Naive thymus-derived CD4-positive, alpha-beta T cell (primary cell): ENCODE measurements around the gene MLH1. TPM values are rescaled to one million over a fixed set of nuclear protein-coding genes. Genes with fewer than 3 reads are reported as not detected.

ENCODE experiments used
- ATAC-seq: fragments of 150-1000 bp; cut with Tn5 transposase; 2 replicates; pipeline ENCODE4 v1.10.0; 2021; ENCODE audit warnings: mild to moderate bottlenecking, moderate library complexity
- CTCF ChIA-PET: fragments of 350-600 bp; sonication (Branson Sonifier 250); formaldehyde crosslinking; loops from one replicate; lab custom pipeline; 2021; ENCODE audit warnings: antibody characterized with exemption; lab: Charles Lee
- POLR2A ChIA-PET: fragments of 350-600 bp; sonication (Branson Sonifier 250); formaldehyde crosslinking; loops from one replicate; lab custom pipeline; 2021; ENCODE audit warnings: antibody characterized with exemption, inconsistent platforms; lab: Charles Lee
- DNase-seq, 9 donors: peaks; one replicate each; pipeline versions ENCODE4 v3.0.0 to v3.0.0-alpha.2; 2020 to 2022; ENCODE audit warnings: mixed read lengths in 1 of 9
- H3K27ac ChIP-seq: one replicate; pipeline ENCODE4 v1.7.0; 2013; ENCODE audit warnings: mild to moderate bottlenecking, low read depth, low read length, moderate library complexity
- H3K27me3 ChIP-seq, 2 donors: one replicate each; pipeline ENCODE4 v1.7.0; 2013; ENCODE audit warnings: low read length in 2 of 2, mild to moderate bottlenecking in 2 of 2, moderate library complexity in 2 of 2; ENCODE audit not compliant: control insufficient read depth in 2 of 2, insufficient read depth in 2 of 2
- H3K36me3 ChIP-seq, 3 experiments: 1 replicate in 2 of 3; 2 replicates in 1 of 3; pipeline ENCODE4 v1.7.0; 2013; ENCODE audit warnings: low read length in 3 of 3, mild to moderate bottlenecking in 3 of 3, moderate library complexity in 1 of 3; ENCODE audit not compliant: insufficient read depth in 3 of 3, control insufficient read depth in 2 of 3
- H3K4me1 ChIP-seq, 2 donors: one replicate each; pipeline ENCODE4 v1.7.0; 2013; ENCODE audit warnings: low read length in 2 of 2, mild to moderate bottlenecking in 2 of 2, moderate library complexity in 1 of 2; ENCODE audit not compliant: control insufficient read depth in 2 of 2, insufficient read depth in 2 of 2
- H3K4me3 ChIP-seq: 2 replicates; pipeline ENCODE4 v1.7.0; 2013; ENCODE audit warnings: mild to moderate bottlenecking, low read length
- H3K9me3 ChIP-seq, 3 experiments: 1 replicate in 2 of 3; 2 replicates in 1 of 3; pipeline ENCODE4 v1.7.0; 2013; ENCODE audit warnings: low read length in 3 of 3; ENCODE audit not compliant: control insufficient read depth in 2 of 3
- H3K27ac Mint-ChIP-seq, 9 donors: one replicate each; pipeline ENCODE4 v1.8.0; 2020 to 2022; ENCODE audit warnings: mixed read lengths in 9 of 9, mild to moderate bottlenecking in 8 of 9, moderate library complexity in 5 of 9, inconsistent platforms in 2 of 9
- H3K27me3 Mint-ChIP-seq, 5 donors: one replicate each; pipeline ENCODE4 v1.8.0; 2021 to 2022; ENCODE audit warnings: mixed read lengths in 5 of 5, mild to moderate bottlenecking in 1 of 5
- H3K36me3 Mint-ChIP-seq, 5 donors: one replicate each; pipeline ENCODE4 v1.8.0; 2020 to 2022; ENCODE audit warnings: mixed read lengths in 5 of 5, mild to moderate bottlenecking in 3 of 5, inconsistent platforms in 1 of 5
- H3K4me1 Mint-ChIP-seq, 7 donors: one replicate each; pipeline ENCODE4 v1.8.0; 2020 to 2022; ENCODE audit warnings: mixed read lengths in 7 of 7, mild to moderate bottlenecking in 3 of 7, inconsistent platforms in 1 of 7
- H3K4me3 Mint-ChIP-seq, 10 donors: one replicate each; pipeline ENCODE4 v1.8.0; 2020 to 2022; ENCODE audit warnings: mild to moderate bottlenecking in 10 of 10, mixed read lengths in 10 of 10, moderate library complexity in 6 of 10, inconsistent platforms in 2 of 10
- H3K9me3 Mint-ChIP-seq, 11 donors: one replicate each; pipeline ENCODE4 v1.8.0; 2020 to 2022; ENCODE audit warnings: mixed read lengths in 11 of 11, mild to moderate bottlenecking in 4 of 11, inconsistent platforms in 1 of 11, moderate library complexity in 1 of 11
- intact Hi-C, 2 donors: fragments of 100-400 bp; cut with micrococcal nuclease; formaldehyde crosslinking; loops; one replicate each; pipeline ENCODE4 v1.15.1; 2023
- polyA plus RNA-seq, 2 donors: library from polyadenylated mRNA; unstranded; fragments of 300-500 nt; fragmentation: Illumina TruSeq; gene quantifications; one replicate each; pipeline ENCODE4 v1.2.3, GENCODE V29; 2021
- total RNA-seq, 6 experiments: library from RNA in 5 of 6; stranded (reverse) in 5 of 6; gene quantifications; 1 replicate in 5 of 6; 2 replicates in 1 of 6; pipeline ENCODE4 v1.2.3 and lab custom pipeline; 2021 to 2026

MLH1 gene
- total and polyA plus RNA-seq, 7 experiments from 2014 or later, result 20.4 to 42.0 (median 28.6) TPM

DNA sequence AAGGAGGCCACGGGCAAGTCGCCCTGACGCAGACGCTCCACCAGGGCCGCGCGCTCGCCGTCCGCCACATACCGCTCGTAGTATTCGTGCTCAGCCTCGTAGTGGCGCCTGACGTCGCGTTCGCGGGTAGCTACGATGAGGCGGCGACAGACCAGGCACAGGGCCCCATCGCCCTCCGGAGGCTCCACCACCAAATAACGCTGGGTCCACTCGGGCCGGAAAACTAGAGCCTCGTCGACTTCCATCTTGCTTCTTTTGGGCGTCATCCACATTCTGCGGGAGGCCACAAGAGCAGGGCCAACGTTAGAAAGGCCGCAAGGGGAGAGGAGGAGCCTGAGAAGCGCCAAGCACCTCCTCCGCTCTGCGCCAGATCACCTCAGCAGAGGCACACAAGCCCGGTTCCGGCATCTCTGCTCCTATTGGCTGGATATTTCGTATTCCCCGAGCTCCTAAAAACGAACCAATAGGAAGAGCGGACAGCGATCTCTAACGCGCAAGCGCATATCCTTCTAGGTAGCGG is 452 bp upstream of the MLH1 start, which contains the start of gene EPM2AIP1:
EPM2AIP1 (minus strand) TSS at position 326 of the 520 bp plus-strand sequence; CDS start at position 272, 54 bp downstream.
- ATAC-seq (peak; percentile 89), DNase-seq (peak in 1 of 9 donors; percentile 76)
- peaks cover 44 to 48% of the 10 kb centered on the region in 2 donors for H3K4me1 ChIP-seq
- H3K4me1 Mint-ChIP-seq, result peaks cover 31 to 47% (median 42%) of the 10 kb centered on the region in 7 donors
- no peaks in the 10 kb centered on the region for H3K9me3 ChIP-seq
- intact Hi-C loops, result loop anchor here (1.0 to 2.0 kb wide), 10 partner anchors 22 to 1503 kb away; partner anchors contain the start of genes TRANK1 (in 2 of the 2), ACAA1 (in 1 of the 2), DLEC1 (in 1 of the 2) and EXOG (in 1 of the 2)
- peaks cover 0 to 13% (median 4%) of the 10 kb centered on the region in 3 experiments for H3K36me3 ChIP-seq
- CTCF ChIA-PET, result interaction anchor here (0.6 to 1.2 kb wide), 2 partner anchors 34 to 109 kb away, joined by 3 to 4 read pairs; no protein-coding TSS in a partner anchor
- no peaks in the 10 kb centered on the region for H3K27me3 Mint-ChIP-seq
- no peaks in the 10 kb centered on the region for H3K27me3 ChIP-seq
- H3K27ac Mint-ChIP-seq, result no peak within 1 kb of the TSS
- H3K4me3 ChIP-seq, result peak within 1 kb of the TSS; percentile 80
- H3K27ac ChIP-seq, result peak within 1 kb of the TSS; percentile 83
- peaks cover 12 to 45% (median 35%) of the 10 kb centered on the region in 5 donors for H3K36me3 Mint-ChIP-seq
- H3K9me3 Mint-ChIP-seq, result peaks cover 0 to 8% (median 3%) of the 10 kb centered on the region in 11 donors
- POLR2A ChIA-PET, result interaction anchor here (0.6 to 3.6 kb wide), 34 partner anchors 10 to 1144 kb away, joined by 3 to 33 read pairs (median 4); partner anchors contain the start of genes ACAA1, DLEC1 and TRANK1
- no peak within 1 kb of the TSS for H3K4me3 Mint-ChIP-seq

DNA sequence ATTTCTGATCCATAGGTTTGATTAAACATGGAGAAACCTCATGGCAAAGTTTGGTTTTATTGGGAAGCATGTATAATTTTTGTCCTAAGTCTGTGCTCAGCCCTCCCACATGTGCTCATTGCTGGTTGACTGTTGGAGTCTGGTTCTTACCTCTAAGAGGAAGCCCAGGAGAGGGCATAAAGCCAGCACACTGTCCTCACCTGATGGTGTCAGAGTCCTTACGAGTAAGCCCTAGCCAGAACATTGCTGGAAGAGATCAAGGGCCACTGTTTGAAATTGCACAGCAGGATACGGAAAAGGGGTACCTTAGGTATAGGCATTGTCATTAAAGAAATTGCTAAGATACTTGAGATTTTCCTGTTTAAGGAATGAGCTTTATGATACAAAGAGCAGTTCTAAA is 21.3 kb downstream of the MLH1 start:
- Histone ChIP-seq H3K9me3 (no peaks in the 10 kb centered on the region), H3K4me1 (no peaks in the 10 kb centered on the region), H3K36me3 (peaks cover 14 to 73% (median 27%) of the 10 kb centered on the region in 3 experiments), H3K27me3 (no peaks in the 10 kb centered on the region), H3K27ac (no peak overlapping the region), H3K4me3 (no peak overlapping the region)
- CTCF ChIA-PET, result no interaction called here
- Mint-ChIP-seq H3K4me1 (peaks cover 0 to 6% (median 0%) of the 10 kb centered on the region in 7 donors), H3K36me3 (peaks cover 27 to 60% (median 48%) of the 10 kb centered on the region in 5 donors), H3K27ac (no peak overlapping the region), H3K9me3 (no peaks in the 10 kb centered on the region), H3K4me3 (no peak overlapping the region), H3K27me3 (no peaks in the 10 kb centered on the region)
- DNase-seq (no peak), ATAC-seq (no peak)
- POLR2A ChIA-PET, result no interaction called here
- intact Hi-C loops, result no loop called here

DNA sequence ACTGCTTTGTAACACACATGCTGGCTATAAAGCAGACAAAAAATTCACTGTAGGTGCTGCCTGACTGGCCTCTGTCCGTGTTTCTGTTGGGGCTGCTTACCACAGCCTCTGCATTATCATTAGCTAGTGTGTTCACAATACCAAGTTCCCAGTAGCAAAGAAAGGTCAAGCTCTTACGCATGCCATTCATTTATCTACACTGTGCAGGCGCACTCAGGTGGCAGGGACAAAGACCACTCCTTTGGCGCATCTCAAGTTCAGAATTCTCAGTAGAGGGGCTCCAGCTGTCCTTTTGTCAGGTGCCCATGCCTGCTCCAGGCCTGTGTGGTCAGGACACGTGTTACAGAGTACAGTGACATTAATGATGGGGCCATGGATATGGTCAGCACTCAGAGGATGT is 22.3 kb downstream of the MLH1 start:
- intact Hi-C loops, result no loop called here
- H3K27ac ChIP-seq, result no peak overlapping the region
- H3K4me1 ChIP-seq, result no peaks in the 10 kb centered on the region
- no peak overlapping the region for H3K4me3 ChIP-seq
- H3K27me3 ChIP-seq, result no peaks in the 10 kb centered on the region
- CTCF ChIA-PET, result no interaction called here
- Mint-ChIP-seq H3K27me3 (no peaks in the 10 kb centered on the region), H3K36me3 (peaks cover 32 to 70% (median 49%) of the 10 kb centered on the region in 5 donors), H3K27ac (no peak overlapping the region), H3K9me3 (no peaks in the 10 kb centered on the region), H3K4me3 (no peak overlapping the region), H3K4me1 (peaks cover 0 to 6% (median 0%) of the 10 kb centered on the region in 7 donors)
- ATAC-seq, result no peak
- POLR2A ChIA-PET, result interaction anchor here (0.8 kb wide), 1 partner anchor 23 kb away, joined by 4 read pairs; the partner anchor contains the start of genes EPM2AIP1 and MLH1
- DNase-seq, result no peak
- peaks cover 14 to 83% (median 29%) of the 10 kb centered on the region in 3 experiments for H3K36me3 ChIP-seq
- no peaks in the 10 kb centered on the region for H3K9me3 ChIP-seq

DNA sequence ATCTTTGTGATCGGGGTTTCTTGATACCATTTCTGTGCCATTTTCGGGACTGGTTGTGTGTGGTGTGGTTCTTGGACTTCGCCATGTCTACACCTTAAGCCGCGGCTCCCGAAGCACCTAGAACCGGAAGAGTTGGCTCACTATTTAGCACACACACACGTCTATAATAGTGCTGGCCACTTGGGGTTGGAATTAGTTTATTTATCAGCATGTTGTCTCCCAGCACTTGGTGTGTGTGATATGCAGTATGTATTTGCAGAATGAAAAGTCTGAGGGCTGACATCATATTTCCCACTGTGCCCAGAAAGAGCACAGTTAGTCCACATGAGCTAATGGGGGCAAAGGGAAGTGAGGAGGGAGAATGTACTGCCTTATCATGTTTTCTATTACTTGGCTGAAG is 23.6 kb downstream of the MLH1 start:
- intact Hi-C loops, result no loop called here
- DNase-seq (no peak), ATAC-seq (no peak)
- Histone ChIP-seq H3K9me3 (no peaks in the 10 kb centered on the region), H3K27ac (no peak overlapping the region), H3K27me3 (no peaks in the 10 kb centered on the region), H3K36me3 (peaks cover 19 to 87% (median 34%) of the 10 kb centered on the region in 3 experiments), H3K4me1 (no peaks in the 10 kb centered on the region), H3K4me3 (no peak overlapping the region)
- Mint-ChIP-seq H3K4me1 (peaks cover 0 to 5% (median 0%) of the 10 kb centered on the region in 7 donors), H3K9me3 (no peaks in the 10 kb centered on the region), H3K4me3 (no peak overlapping the region), H3K27me3 (no peaks in the 10 kb centered on the region), H3K27ac (no peak overlapping the region), H3K36me3 (peaks cover 34 to 73% (median 41%) of the 10 kb centered on the region in 5 donors)
- CTCF ChIA-PET, result no interaction called here
- POLR2A ChIA-PET, result no interaction called here

DNA sequence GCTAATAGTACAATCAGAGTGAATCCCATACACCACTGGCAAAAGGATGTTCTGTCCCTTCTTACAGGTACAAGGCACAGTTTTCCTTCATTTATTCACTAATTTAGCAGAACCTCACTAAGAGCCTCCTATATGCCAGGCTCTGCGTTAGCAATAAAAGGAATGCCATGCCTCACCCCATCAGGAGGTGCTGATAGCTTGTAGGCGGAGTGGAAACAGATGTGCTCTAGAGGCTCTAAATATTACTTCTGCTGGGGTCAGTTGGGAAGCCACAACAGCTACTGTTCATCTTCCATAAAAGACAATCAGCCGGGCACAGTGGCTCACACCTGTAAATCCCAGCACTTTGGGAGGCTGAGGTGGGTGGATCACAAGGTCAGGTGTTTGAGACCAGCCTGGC is 24.4 kb downstream of the MLH1 start:
- Mint-ChIP-seq H3K9me3 (no peaks in the 10 kb centered on the region), H3K27me3 (no peaks in the 10 kb centered on the region), H3K36me3 (peaks cover 40 to 73% (median 41%) of the 10 kb centered on the region in 5 donors), H3K27ac (no peak overlapping the region), H3K4me1 (peaks cover 0 to 11% (median 3%) of the 10 kb centered on the region in 7 donors), H3K4me3 (no peak overlapping the region)
- no peak for DNase-seq
- Histone ChIP-seq H3K27ac (no peak overlapping the region), H3K27me3 (no peaks in the 10 kb centered on the region), H3K4me3 (no peak overlapping the region), H3K9me3 (no peaks in the 10 kb centered on the region), H3K36me3 (peaks cover 16 to 87% (median 27%) of the 10 kb centered on the region in 3 experiments), H3K4me1 (no peaks in the 10 kb centered on the region)
- POLR2A ChIA-PET, result no interaction called here
- intact Hi-C loops, result no loop called here
- CTCF ChIA-PET, result no interaction called here
- ATAC-seq, result no peak

DNA sequence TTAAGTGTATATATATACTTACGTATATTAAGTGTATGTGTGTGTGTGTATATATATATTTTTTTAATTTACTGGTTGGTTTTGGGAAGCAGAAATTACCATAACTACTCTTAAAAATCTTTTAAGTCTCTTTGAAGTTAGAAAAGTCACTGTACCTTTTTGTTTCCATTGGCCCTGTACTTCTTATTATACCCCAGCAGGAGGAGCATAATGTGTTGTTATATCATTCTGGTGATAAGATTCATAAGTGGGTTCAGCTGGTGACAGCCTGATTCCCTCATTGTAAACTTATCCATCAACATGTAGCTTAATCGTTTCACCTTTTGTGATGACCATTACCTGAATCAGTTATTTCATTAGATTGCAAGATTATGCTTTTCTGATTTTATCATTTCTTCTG is 30.8 kb downstream of the MLH1 start:
- Histone ChIP-seq H3K9me3 (no peaks in the 10 kb centered on the region), H3K4me3 (no peak overlapping the region), H3K4me1 (no peaks in the 10 kb centered on the region), H3K36me3 (peaks cover 13 to 91% (median 13%) of the 10 kb centered on the region in 3 experiments), H3K27ac (no peak overlapping the region), H3K27me3 (no peaks in the 10 kb centered on the region)
- Mint-ChIP-seq H3K36me3 (peaks cover 36 to 85% (median 40%) of the 10 kb centered on the region in 5 donors), H3K27ac (no peak overlapping the region), H3K9me3 (no peaks in the 10 kb centered on the region), H3K4me3 (no peak overlapping the region), H3K27me3 (no peaks in the 10 kb centered on the region), H3K4me1 (peaks cover 0 to 11% (median 5%) of the 10 kb centered on the region in 7 donors)
- ChIA-PET POLR2A (interaction anchor here (1.2 kb wide), 1 partner anchor 32 kb away, joined by 4 read pairs; no protein-coding TSS in a partner anchor), CTCF (interaction anchor here (0.5 to 1.4 kb wide), 4 partner anchors 10 to 1212 kb away, joined by 3 to 5 read pairs (median 4); no protein-coding TSS in a partner anchor)
- intact Hi-C loops, result loop anchor here (1.0 kb wide), 1 partner anchor 189 kb away; no protein-coding TSS in a partner anchor
- DNase-seq (peak in 3 of 9 donors; percentile 2 to 12 (median 11)), ATAC-seq (no peak)
